Activated CD8-positive, alpha-beta memory T cell treated with anti-CD3 and anti-CD28 coated beads, Interleukin-2, amount 50 U/mL, for 48 hours (primary cell): ENCODE data around the gene EN2.

Source experiments
- DNase-seq: peaks from one replicate; pipeline ENCODE4 v3.0.0-alpha.2; 2020

The EN2 gene

GRCh38 chr7:155510975-155511701 is 53.2 kb downstream of the EN2 start:
- DNase-seq: no peak

DNA sequence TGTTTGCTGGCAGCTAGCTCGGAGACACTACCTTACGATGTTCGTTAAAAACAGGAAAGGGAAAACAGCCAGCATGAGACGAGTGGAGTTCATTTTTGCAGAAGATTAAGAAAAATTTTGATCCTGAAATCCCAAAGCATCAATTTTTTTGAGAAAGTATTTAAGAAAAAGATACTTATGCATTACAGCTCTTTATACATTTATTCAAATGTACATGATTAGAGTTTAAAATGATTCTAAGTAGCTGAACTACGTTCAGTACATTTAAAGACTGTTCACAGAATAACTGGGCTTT is 53.7 kb downstream of the EN2 start:
- DNase-seq: no peak

DNA sequence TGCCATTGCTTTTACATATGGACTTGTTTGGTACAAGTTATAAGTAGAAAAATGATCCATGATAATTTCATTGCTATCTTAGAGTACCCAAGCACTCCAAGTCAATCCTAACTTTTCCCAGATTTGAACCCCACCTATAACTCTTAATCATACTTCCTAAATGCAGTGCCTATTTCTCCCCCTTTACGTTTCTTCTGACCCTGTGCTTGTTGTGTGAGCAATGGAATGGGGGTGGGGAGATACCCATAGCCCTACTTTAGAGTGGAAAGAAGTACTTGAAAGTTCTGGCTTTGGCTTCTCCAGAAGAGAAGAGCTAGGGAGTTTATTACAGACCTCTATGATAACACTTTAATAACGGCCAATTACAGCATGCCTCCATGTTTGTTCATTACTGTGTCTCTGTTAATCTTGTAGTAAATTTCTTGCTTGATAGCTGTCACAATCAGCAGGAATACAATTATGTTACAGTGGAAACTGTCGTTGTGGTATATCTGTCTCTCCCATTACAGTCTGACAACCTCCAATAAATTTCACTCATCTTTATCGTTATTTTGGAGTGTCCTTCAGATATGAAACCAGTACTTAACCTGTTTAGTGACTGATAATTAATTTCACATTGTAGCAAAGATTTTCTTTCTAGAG is 54.4 kb downstream of the EN2 start:
- DNase-seq: no peak

GRCh38 chr7:155513543-155514285 is 55.8 kb downstream of the EN2 start:
- DNase-seq: no peak

DNA sequence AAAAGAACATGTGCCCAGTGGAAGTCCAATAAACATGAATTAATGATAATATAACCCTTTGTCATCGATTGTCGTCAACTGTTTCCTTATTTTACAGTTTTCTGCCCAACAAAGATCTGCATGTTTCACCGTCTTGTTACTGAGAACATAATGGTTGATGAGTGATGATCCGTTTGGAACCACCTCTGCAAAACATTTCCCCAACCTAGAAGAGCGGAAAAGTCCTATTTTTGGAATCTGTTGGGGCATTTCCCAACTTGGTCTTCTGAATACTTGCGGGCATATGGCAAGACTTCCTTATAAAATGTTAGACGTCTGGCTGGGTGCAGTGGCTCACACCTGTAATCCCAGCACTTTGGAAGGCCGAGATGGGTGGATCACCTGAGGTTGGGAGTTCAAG is 56.4 kb downstream of the EN2 start:
- DNase-seq: no peak
